GM23248 (cell line): Measurements from ENCODE around the gene ZNF580. TPM values are rescaled to one million over a fixed set of nuclear protein-coding genes. Genes with fewer than 3 reads are reported as not detected.

Experiments used
- DNase-seq: peaks from one replicate; pipeline ENCODE4 v3.0.0-alpha.2; 2015
- H2AFZ ChIP-seq: fragments of 200-600 bp; sonication (generic); 2 replicates; pipeline ENCODE4 v1.6.1; 2016; ENCODE audit warnings: antibody characterized with exemption
- H3F3A ChIP-seq: fragments of 200-600 bp; sonication (generic); 2 replicates; pipeline ENCODE4 v1.6.1; 2016; ENCODE audit warnings: mild to moderate bottlenecking, antibody characterized with exemption, mixed run types; ENCODE audit not compliant: insufficient read depth
- H3K27ac ChIP-seq: fragments of 200-600 bp; sonication (generic); 2 replicates; pipeline ENCODE4 v1.5.1; 2016; ENCODE audit warnings: mild to moderate bottlenecking
- H3K27me3 ChIP-seq: fragments of 200-600 bp; sonication (generic); replicated peaks from 2 replicates; pipeline ENCODE4 v1.6.1; 2016; ENCODE audit warnings: mild to moderate bottlenecking; ENCODE audit not compliant: insufficient read depth
- H3K36me3 ChIP-seq: fragments of 200-600 bp; sonication (generic); 2 replicates; pipeline ENCODE4 v1.6.1; 2016; ENCODE audit warnings: low read depth, mild to moderate bottlenecking
- H3K4me1 ChIP-seq: fragments of 200-600 bp; sonication (generic); 2 replicates; pipeline ENCODE4 v1.6.1; 2016; ENCODE audit warnings: mild to moderate bottlenecking; ENCODE audit not compliant: insufficient read depth
- H3K4me2 ChIP-seq: fragments of 200-600 bp; sonication (generic); one replicate; pipeline ENCODE4 v1.6.1; 2016; ENCODE audit warnings: mild to moderate bottlenecking; ENCODE audit not compliant: unreplicated experiment
- H3K4me3 ChIP-seq: fragments of 200-600 bp; sonication (generic); 2 replicates; pipeline ENCODE4 v1.5.1; 2016; ENCODE audit warnings: mild to moderate bottlenecking
- H3K79me2 ChIP-seq: fragments of 200-600 bp; sonication (generic); 2 replicates; pipeline ENCODE4 v1.6.1; 2016; ENCODE audit warnings: mild to moderate bottlenecking; ENCODE audit not compliant: insufficient read depth
- H3K9ac ChIP-seq: fragments of 200-600 bp; sonication (generic); 2 replicates; pipeline ENCODE4 v1.6.1; 2016; ENCODE audit warnings: mild to moderate bottlenecking
- H3K9me2 ChIP-seq: fragments of 200-600 bp; sonication (generic); 2 replicates; pipeline ENCODE4 v1.6.1; 2016; ENCODE audit warnings: mixed run types, mild to moderate bottlenecking, moderate library complexity; ENCODE audit not compliant: insufficient read depth
- H3K9me3 ChIP-seq: fragments of 200-600 bp; sonication (generic); one replicate; pipeline ENCODE4 v1.6.1; 2017; ENCODE audit warnings: low read depth
- H4K20me1 ChIP-seq: fragments of 200-600 bp; sonication (generic); 2 replicates; pipeline ENCODE4 v1.6.0; 2016; ENCODE audit not compliant: insufficient read depth
- EZH2 ChIP-seq: fragments of 200-600 bp; sonication (generic); IDR thresholded peaks from 2 replicates; pipeline ENCODE4 v1.6.1; 2018; ENCODE audit warnings: antibody characterized with exemption, mild to moderate bottlenecking; ENCODE audit not compliant: insufficient read depth, poor library complexity, severe bottlenecking
- EZH2phosphoT487 ChIP-seq: fragments of 200-600 bp; sonication (generic); IDR thresholded peaks from 2 replicates; pipeline ENCODE4 v1.6.1; 2018; ENCODE audit warnings: antibody characterized with exemption, moderate library complexity, mild to moderate bottlenecking, low read depth; ENCODE audit not compliant: insufficient read depth
- WGBS, 2 experiments: methylation state at CpG; one replicate each; pipeline ENCODE4 v1.1.6; 2015 to 2017; ENCODE audit warnings: low lambda C conversion rate in 2 of 2, low coverage in 1 of 2; ENCODE audit errors: missing lambda C conversion rate in 2 of 2; 5-methylcytosine and 5-hydroxymethylcytosine counted together
- in situ Hi-C: fragments of 300-500 bp; cut with MboI; formaldehyde crosslinking; loops from 2 replicates; pipeline ENCODE4 v1.15.0; 2020
- polyA plus RNA-seq: library from polyadenylated mRNA; unstranded; fragments of >200 nt; fragmentation: Nextera tagmentation; extraction: Ambion mirVana; gene quantifications from 2 replicates; pipeline ENCODE4 v1.2.1, GENCODE V29; 2016
- total RNA-seq: library from RNA; depleted of rRNA; stranded (reverse); fragments of >200 nt; shearing (Covaris generic); gene quantifications from 2 replicates; pipeline ENCODE4 v1.2.3, GENCODE V29; 2014

Gene ZNF580
- total and polyA plus RNA-seq, 2 experiments from 2014 or later, result 11.7 to 44.0 TPM

DNA sequence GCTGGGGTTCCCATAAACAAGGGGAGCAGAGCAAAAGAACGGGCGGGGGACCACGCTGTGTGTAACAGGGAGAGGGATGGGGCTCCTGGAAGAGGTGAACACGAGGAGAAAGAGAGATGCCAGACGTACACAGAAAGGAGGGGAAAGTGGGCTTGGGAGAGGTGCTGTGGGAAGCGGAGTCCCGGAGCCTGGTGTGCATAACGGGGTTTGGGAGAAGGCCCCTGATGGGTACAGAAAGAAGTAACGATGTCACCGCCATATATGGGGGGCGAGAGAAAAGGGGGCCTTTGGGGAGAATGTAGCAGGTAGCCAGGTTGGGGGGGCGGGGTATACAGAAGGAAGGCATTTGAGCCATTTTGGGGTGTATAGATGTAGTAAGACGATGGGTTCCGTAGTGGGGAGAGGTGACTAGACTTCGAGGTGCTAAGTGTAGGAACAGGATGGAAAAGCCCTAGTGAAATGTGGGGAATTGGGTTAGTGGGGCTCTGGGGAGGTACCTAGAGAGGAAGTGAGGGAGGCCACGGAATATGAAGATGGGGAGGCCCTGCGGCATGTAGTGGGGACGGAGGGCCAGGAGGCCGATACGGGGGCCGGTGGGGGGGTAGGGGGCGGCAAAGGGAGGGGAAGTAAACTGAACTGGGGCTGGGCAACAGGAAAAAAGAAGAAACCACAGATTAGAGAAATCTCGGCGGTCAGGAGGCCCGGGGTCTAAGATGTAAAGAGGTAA is 787 bp downstream of the ZNF580 start:
- peaks cover 69% of the 10 kb centered on the region for H3K79me2 ChIP-seq
- H3F3A ChIP-seq, result peaks cover 35% of the 10 kb centered on the region
- H2AFZ ChIP-seq, result peak overlapping the region; percentile 64
- peak overlapping the region; percentile 80 for H3K27ac ChIP-seq
- in situ Hi-C loops, result loop anchor here (25.0 kb wide), 1 partner anchor 504 kb away; the partner anchor contains the start of gene TNNT1
- TF ChIP-seq EZH2phosphoT487, result no peak
- TF ChIP-seq EZH2, result no peak
- no peaks in the 10 kb centered on the region for H3K27me3 ChIP-seq
- peak overlapping the region; percentile 87 for H3K9ac ChIP-seq
- H4K20me1 ChIP-seq, result no peaks in the 10 kb centered on the region
- no peaks in the 10 kb centered on the region for H3K9me2 ChIP-seq
- peaks cover 10% of the 10 kb centered on the region; the same call in 1 of the 2 replicates for H3K36me3 ChIP-seq
- 1 to 2% methylated on average over 13 to 25 of the region's 25 CpGs for WGBS, 2 experiments
- H3K9me3 ChIP-seq, result no peaks in the 10 kb centered on the region
- DNase-seq, result peak; percentile 61
- H3K4me3 ChIP-seq, result peak overlapping the region; percentile 87
- peaks cover 19% of the 10 kb centered on the region for H3K4me1 ChIP-seq
- H3K4me2 ChIP-seq, result peak overlapping the region; percentile 90

DNA sequence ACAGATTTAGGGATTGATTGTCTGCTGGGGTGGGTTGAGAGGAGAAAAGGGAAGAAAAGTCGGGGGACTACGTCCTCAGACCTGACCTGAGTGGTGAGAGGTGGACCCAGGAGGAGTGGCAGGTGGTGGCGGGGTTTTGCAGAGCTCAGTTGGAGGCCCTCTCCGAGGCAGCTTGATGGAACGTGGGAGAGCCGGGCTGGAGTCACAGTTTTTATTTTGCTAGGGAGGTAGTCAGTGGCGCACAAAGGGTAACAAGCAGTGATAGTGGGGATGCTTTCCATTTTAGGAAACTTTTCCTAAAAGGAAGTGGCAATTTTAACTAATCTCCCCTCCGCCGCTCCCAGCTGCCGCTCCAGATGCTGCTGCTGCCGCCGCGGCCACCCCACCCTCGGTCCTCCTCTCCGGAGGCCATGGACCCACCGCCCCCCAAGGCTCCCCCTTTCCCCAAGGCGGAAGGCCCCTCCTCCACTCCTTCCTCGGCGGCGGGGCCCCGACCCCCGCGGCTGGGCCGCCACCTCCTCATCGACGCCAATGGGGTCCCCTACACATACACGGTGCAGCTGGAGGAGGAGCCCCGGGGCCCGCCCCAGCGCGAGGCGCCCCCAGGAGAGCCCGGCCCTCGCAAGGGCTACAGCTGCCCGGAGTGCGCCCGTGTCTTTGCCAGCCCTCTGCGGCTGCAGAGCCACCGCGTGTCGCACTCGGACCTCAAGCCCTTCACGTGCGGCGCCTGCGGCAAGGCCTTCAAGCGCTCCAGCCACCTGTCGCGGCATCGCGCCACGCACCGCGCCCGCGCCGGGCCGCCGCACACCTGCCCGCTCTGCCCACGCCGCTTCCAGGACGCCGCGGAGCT is 1.6 kb downstream of the ZNF580 start:
- Histone ChIP-seq H3K4me3 (peak overlapping the region; percentile 87), H3K9ac (peak overlapping the region; percentile 87), H3F3A (peaks cover 35% of the 10 kb centered on the region), H3K4me1 (peaks cover 21% of the 10 kb centered on the region), H3K27me3 (no peaks in the 10 kb centered on the region), H4K20me1 (no peaks in the 10 kb centered on the region), H3K36me3 (peaks cover 10% of the 10 kb centered on the region; the same call in 1 of the 2 replicates), H3K9me3 (no peaks in the 10 kb centered on the region), H3K4me2 (peak overlapping the region; percentile 90), H3K79me2 (peaks cover 69% of the 10 kb centered on the region), H3K9me2 (no peaks in the 10 kb centered on the region), H3K27ac (peak overlapping the region; percentile 80), H2AFZ (no peak overlapping the region; the same call in 1 of the 2 replicates)
- in situ Hi-C loops, result loop anchor here (25.0 kb wide), 1 partner anchor 505 kb away; the partner anchor contains the start of gene TNNT1
- 1 to 2% methylated on average over 50 to 60 of the region's 65 CpGs for WGBS, 2 experiments
- no peak for TF ChIP-seq EZH2
- TF ChIP-seq EZH2phosphoT487, result no peak
- DNase-seq, result peak; percentile 63

DNA sequence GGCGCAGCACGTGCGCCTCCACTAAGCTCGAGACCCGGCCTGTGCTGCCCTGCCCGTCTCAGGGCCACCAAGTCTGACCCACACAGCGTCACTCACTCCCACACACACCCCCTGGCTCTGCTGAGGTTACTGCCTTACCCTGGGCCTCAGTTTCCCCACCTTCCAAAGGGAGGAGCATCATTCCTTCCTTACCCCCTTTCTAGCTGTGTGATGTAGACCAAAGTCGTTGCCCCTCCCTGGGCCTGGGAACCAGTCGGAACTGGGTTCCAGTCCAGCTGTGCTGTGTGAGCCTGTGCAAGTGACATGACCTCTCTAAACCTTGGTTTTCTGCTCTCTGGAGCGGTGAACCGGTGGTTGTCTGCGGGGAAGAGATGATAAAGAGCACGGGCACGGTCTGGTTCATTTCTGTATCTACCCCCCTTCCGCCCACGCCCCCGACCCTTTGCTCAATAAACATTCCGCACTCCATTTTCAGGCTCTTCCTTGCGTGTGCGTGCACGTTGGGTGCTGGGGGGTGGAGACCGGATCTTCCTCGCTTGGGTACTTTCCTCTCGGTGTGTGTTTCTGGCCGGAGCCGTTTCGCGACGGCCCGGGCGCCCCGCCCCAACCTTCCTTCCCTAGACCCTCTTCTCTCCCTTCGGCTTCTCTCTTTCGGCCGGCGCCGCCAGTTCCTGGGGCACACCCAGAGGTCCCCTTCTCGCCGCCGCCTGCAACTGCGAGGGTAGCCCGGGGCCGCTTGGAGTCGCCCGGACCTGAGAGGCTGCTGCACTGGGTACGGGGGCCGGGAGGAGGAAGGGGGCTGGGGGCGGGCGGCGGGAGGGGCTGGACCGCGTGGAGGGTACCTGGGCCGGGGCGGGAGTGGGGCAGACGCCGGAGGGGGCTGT is 2.4 kb downstream of the ZNF580 start, which contains the start of gene ZNF581:
Gene ZNF581, plus strand, starts transcription at position 647 of the 884 bp plus-strand sequence. CDS start 923 bp downstream, outside the sequence.
- peak within 1 kb of the TSS; percentile 87 for H3K9ac ChIP-seq
- peak within 1 kb of the TSS; percentile 90 for H3K4me2 ChIP-seq
- peak within 1 kb of the TSS; percentile 58 for H2AFZ ChIP-seq
- H3K4me1 ChIP-seq, result peaks cover 24% of the 10 kb centered on the region
- no peaks in the 10 kb centered on the region for H4K20me1 ChIP-seq
- no peaks in the 10 kb centered on the region for H3K27me3 ChIP-seq
- peak; percentile 87 for DNase-seq
- no peaks in the 10 kb centered on the region for H3K9me2 ChIP-seq
- H3K36me3 ChIP-seq, result peaks cover 10% of the 10 kb centered on the region; the same call in 1 of the 2 replicates
- H3K27ac ChIP-seq, result peak within 1 kb of the TSS; percentile 80
- WGBS, 2 experiments, result 2% methylated on average over 38 to 56 of the region's 56 CpGs
- no peak for TF ChIP-seq EZH2phosphoT487
- no peak for TF ChIP-seq EZH2
- in situ Hi-C loops, result loop anchor here (25.0 kb wide), 1 partner anchor 506 kb away; the partner anchor contains the start of gene TNNT1
- H3K79me2 ChIP-seq, result peaks cover 63% of the 10 kb centered on the region
- H3F3A ChIP-seq, result peaks cover 30% of the 10 kb centered on the region
- H3K4me3 ChIP-seq, result peak within 1 kb of the TSS; percentile 87
- H3K9me3 ChIP-seq, result no peaks in the 10 kb centered on the region
